K562 (cell line): Measurements from ENCODE around the gene SHF. TPM values are rescaled to one million over a fixed set of nuclear protein-coding genes. Genes with fewer than 3 reads are reported as not detected.

Experiments
- CCAR2 ChIP-seq: fragments of 200-400 bp; formaldehyde crosslinking; IDR thresholded peaks from 2 replicates; pipeline ENCODE4 v1.6.1; 2017; ENCODE audit warnings: mild to moderate bottlenecking, low read depth, low read length
- E2F1 ChIP-seq: sonication (generic); formaldehyde crosslinking; IDR thresholded peaks from 2 replicates; pipeline ENCODE4 v1.8.1; 2023; ENCODE audit warnings: mild to moderate bottlenecking, missing genetic modification reagents, moderate library complexity
- LCOR ChIP-seq: sonication (generic); formaldehyde crosslinking; IDR thresholded peaks from 2 replicates; pipeline ENCODE4 v1.8.0; 2022; ENCODE audit warnings: mild to moderate bottlenecking, missing genetic modification reagents
- SMARCE1 ChIP-seq: fragments of 450-650 bp; IDR thresholded peaks from 2 replicates; pipeline ENCODE4 v1.7.1; 2016; ENCODE audit warnings: mild to moderate bottlenecking
- STAT5B ChIP-seq: fragments of 250-450 bp; sonication (Bioruptor Pico); IDR thresholded peaks from 2 replicates; pipeline ENCODE4 v1.8.0; 2021; ENCODE audit warnings: mild to moderate bottlenecking, inconsistent platforms
- VEZF1 ChIP-seq: fragments of 200-800 bp; sonication (Bioruptor generic); IDR thresholded peaks from 2 replicates; pipeline ENCODE4 v1.6.1; 2017; ENCODE audit warnings: missing genetic modification characterization, missing compliant biosample characterization
- ZBTB11 ChIP-seq, 3 experiments: fragments of 200-800 bp in 1 of 3; fragments of 250-450 bp in 1 of 3; fragments of 450-650 bp in 1 of 3; sonication (Bioruptor Pico) in 1 of 3; sonication (Bioruptor generic) in 1 of 3; formaldehyde crosslinking in 1 of 3; IDR thresholded peaks; 2 replicates each; pipeline versions ENCODE4 v1.6.1 to v1.8.0; 2016 to 2022; ENCODE audit warnings: mild to moderate bottlenecking in 2 of 3, missing genetic modification characterization in 2 of 3, missing compliant biosample characterization in 1 of 3, moderate library complexity in 1 of 3
- ZNF318 ChIP-seq, 2 experiments: fragments of 450-650 bp; IDR thresholded peaks; 2 replicates each; pipeline ENCODE4 v1.6.1; 2016; ENCODE audit warnings: mild to moderate bottlenecking in 2 of 2, borderline replicate concordance in 1 of 2, low read depth in 1 of 2, moderate library complexity in 1 of 2
- ZNF444 ChIP-seq: fragments of 250-450 bp; sonication (Bioruptor Pico); IDR thresholded peaks from 2 replicates; pipeline ENCODE4 v1.4.0; 2020; ENCODE audit warnings: mild to moderate bottlenecking, moderate library complexity
- ZNF586 ChIP-seq: fragments of 450-650 bp; formaldehyde crosslinking; conservative IDR thresholded peaks from 2 replicates; pipeline ENCODE4 v1.4.0; 2020; ENCODE audit warnings: mild to moderate bottlenecking, moderate library complexity
- ZNF778 ChIP-seq: fragments of 450-650 bp; formaldehyde crosslinking; IDR thresholded peaks from 2 replicates; pipeline ENCODE4 v1.4.0; 2020; ENCODE audit warnings: mild to moderate bottlenecking, moderate library complexity
- polyA plus RNA-seq, 8 experiments: library from polyadenylated mRNA; depleted of rRNA in 4 of 8; stranded (reverse) in 5 of 8; unstranded in 3 of 8; fragments of >200 nt; fragmentation: Nextera tagmentation in 2 of 8; fragmentation: Illumina TruSeq in 1 of 8; extraction: Ambion mirVana in 2 of 8; extraction: Trizol in 1 of 8; gene quantifications; 2 replicates each; pipeline versions ENCODE4 v1.2.1 to v1.2.3, GENCODE V29; 2011 to 2014; ENCODE audit warnings: inconsistent platforms in 1 of 8, missing spikeins in 1 of 8
- total RNA-seq, 7 experiments: library from RNA; depleted of rRNA in 6 of 7; stranded (reverse); fragments of >200 nt in 6 of 7; fragmentation: Illumina TruSeq in 2 of 7; extraction: Trizol in 2 of 7; gene quantifications; 2 replicates each; pipeline versions ENCODE4 v1.2.1 to v1.2.3, GENCODE V29; 2011 to 2021; ENCODE audit warnings: low replicate concordance in 1 of 7

The SHF gene
- total and polyA plus RNA-seq, 9 of the 15 experiments (the other 6 are each of a cell fraction or from before 2014, with no cell fraction given) = 0.51 to 2.2 (median 0.85) TPM; not detected in 2

- TF ChIP-seq LCOR (CRISPR knock-in tag) (peak; percentile 95), ZNF444 (CRISPR knock-in tag) (no peak), ZBTB11 (CRISPR knock-in tag; IDR thresholded peaks at IDR 0.05) (peak in 1 of 3 experiments; percentile 27; a peak in 1 of 6 replicates), ZNF318 (IDR thresholded peaks at IDR 0.05; ENCODE audit: borderline replicate concordance in 1 of 2, low read depth in 1 of 2) (0 out of 4 replicates have a peak, but pooled peaks of 1 of the 2 experiments have one; percentile 15), CCAR2 (no peak), STAT5B (CRISPR knock-in tag) (no peak), SMARCE1 (no peak; the same call in 1 of the 2 replicates), VEZF1 (CRISPR knock-in tag) (peak; percentile 56), E2F1 (CRISPR knock-in tag) (peak; percentile 88), ZNF778 (CRISPR knock-in tag) (no peak), ZNF586 (CRISPR knock-in tag) (no peak)
These were observed 10.8 kb upstream of the SHF start (continued) for GRCh38 chr15:45198337-45199135.
